CD4-positive, alpha-beta T cell treated with Interleukin-2 at 100 ng/mL for 4 hours (primary cell): ENCODE data around the gene EIF2S1.
A peak's percentile ranks its signal among the peaks of the same experiment; 100 is the strongest.
"Not testable (repeated sequence)": the region's sequence is repeated elsewhere in the genome, so short reads cannot be mapped to it uniquely, and the experiment has no call there.

Source experiments
- DNase-seq: peaks from one replicate; pipeline ENCODE4 v3.0.0-alpha.2; 2020; ENCODE audit warnings: low spot score

Gene EIF2S1

DNA sequence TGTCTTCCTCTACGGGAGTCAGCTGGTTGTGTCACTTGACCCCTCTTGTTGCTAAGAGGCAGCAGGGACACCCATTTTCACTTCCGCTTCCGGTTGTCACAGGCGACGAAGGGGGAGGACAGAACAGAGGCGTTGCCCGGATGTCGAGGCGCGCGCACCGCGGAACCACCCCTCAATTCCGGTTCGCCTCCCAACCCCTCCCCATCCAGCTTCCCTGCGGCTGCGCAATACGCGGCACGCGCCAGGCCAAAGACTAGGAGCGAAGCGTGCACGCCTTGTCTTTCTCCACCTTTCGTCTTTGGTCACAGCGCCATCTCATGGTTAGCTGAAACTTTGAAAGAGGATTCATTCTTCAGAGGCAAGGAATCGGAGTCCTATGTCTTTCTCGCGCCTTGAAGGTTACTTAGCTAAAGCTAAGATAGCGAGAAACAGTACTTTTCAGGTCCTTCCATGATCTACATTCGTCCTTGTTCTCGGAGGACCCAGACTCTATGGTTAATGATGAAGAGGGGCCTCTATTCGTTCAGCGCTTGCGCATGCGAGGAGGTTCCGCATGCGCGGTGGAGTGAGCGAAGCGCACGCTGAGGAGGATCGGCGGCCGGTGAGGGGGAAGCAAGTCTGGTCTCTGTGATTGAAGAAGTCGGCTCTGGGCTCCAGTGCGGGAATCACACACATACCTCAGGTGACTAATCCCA is at the start of gene EIF2S1, which contains the start of gene ATP6V1D:
EIF2S1 (plus strand) TSS at position 554 of the 695 bp plus-strand sequence. CDS start 4,440 bp downstream, outside the sequence.
ATP6V1D (minus strand) TSS at position 30 of the 695 bp plus-strand sequence. CDS start 106 bp downstream, outside the sequence.
- peak; percentile 100 for DNase-seq

- DNase-seq, result no peak
Measured at GRCh38 chr14:67311868-67312267, 48.3 kb upstream of the EIF2S1 start.

- DNase-seq, result no peak
Measured at GRCh38 chr14:67313153-67313552, 47.0 kb upstream of the EIF2S1 start.

- no peak for DNase-seq
Measured at GRCh38 chr14:67317822-67318221, 42.3 kb upstream of the EIF2S1 start.

- no peak for DNase-seq
Measured at GRCh38 chr14:67319142-67319541, 41.0 kb upstream of the EIF2S1 start.

DNA sequence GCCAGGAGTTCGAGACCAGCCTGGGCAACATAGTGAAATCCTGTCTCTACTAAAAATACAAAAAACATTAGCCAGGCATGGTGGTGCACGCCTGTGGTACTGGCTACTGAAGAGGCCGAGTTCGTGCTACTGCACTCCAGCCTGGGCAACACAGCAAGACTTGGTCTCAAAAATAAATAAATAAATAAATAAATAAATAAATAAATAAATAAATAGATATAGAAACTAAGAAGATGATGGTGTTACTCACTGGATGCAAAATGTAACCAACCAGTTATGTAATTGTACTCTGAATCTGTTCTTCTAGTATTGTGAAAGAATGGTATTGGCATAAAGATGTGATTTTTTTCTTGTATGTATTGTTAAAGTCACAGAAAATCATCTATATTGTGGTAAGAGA is 30.5 kb upstream of the EIF2S1 start:
- not testable (repeated sequence) for DNase-seq

DNA sequence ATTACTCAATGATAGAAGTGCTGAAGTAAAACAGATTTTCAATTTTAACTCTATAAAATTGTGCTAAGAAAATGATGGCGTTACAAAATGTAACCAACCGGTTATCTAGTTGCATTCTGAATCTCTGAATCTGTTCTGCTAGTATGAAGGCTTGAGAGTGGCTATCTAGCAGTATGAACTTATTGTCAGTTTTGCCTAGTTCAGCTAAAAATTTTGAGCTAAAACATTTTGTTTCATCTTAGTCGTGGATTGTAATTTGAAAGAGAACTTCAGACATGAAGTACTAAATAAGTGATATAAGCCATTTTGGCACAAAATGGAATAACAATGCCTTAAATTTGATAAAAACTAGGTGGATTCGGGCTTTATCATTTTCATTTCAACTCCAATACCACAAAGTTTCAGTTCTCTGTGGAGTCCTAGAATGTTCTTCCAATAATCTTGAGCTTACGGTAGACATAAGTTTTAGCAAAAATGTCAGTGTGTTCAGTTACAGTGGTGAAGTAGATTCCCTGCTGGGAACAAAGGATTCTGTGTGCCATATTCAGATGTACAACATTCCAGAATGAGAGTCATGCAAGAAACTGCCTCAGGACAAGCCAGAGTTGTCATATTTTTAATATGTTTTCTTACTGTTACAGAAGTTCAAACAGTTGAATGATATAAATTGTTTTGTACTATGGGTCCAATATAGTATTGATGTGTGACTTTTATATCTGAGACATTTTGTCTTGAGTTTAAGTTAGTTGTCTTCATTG is 28.6 kb upstream of the EIF2S1 start:
- DNase-seq, result no peak

DNA sequence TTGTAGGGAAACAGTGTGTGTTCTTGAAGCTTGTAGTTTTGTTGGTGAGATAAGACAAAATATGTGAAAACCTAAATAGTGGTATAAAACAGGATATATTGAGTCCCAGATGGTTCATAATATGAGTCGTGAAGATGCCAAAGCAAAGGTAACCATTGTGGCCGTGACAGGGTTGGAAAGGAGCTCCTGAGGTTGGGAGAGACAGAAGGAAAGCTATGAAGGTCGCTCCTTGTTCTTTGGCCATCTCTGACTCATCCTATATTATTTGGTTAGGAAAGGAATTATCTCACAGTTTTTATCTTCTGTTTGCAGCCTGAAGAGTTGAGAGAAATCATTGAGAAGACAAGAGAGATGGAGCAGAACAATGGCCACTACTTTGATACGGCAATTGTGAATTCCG is 27.7 kb upstream of the EIF2S1 start:
- no peak for DNase-seq

DNA sequence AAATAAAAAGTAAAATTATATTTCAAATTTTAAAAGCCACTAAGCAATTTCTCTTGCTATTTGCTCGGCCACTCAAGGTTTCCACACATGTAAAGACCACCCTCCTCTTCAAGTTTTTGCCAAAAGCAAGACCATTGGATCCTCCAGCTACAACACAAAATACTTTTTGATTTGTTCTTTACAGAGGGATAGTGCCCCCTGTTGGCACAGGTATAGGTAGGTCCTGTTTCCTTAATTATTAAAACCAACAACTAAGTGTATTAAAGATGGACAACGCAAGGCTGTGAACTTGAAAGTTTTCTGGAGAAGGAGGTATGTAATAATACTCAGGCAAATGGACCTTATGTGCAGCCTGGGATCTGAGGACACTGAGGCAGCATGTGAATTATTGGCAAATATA is 24.3 kb upstream of the EIF2S1 start:
- peak; percentile 7 for DNase-seq

DNA sequence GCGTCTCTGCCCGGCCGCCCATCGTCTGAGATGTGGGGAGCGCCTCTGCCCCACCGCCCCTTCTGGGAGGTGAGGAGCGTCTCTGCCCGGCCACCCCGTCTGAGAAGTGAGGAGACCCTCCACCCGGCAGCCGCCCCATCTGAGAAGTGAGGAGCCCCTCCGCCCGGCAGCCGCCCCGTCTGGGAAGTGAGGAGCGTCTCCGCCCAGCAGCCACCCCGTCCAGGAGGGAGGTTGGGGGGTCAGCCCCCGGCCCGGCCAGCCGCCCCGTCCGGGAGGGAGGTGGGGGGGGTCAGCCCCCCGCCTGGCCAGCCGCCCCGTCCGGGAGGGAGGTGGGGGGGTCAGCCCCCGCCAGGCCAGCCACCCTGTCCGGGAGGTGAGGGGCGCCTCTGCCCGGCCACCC is 18.9 kb upstream of the EIF2S1 start:
- not testable (repeated sequence) for DNase-seq

- no peak for DNase-seq
Measured at GRCh38 chr14:67343601-67344230, 16.4 kb upstream of the EIF2S1 start.

DNA sequence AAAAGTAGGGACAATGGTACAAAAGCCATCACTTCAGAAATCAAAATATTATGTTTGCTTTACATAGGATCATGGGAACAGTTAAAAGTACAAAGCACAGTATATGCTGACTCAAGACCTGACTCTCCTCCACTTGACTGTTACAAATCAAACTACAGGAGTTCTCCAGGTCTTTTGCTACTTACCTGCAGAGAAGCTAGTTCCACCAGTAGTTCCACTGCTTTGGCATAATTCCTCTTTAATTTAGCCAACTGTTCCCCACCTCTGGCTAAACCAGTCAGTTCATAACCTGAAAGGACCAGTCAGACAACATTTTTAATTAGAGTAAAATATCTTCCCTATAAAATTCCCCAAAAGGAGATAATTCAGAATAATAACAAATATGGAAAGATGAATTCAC is 14.5 kb upstream of the EIF2S1 start:
- DNase-seq, result no peak

DNA sequence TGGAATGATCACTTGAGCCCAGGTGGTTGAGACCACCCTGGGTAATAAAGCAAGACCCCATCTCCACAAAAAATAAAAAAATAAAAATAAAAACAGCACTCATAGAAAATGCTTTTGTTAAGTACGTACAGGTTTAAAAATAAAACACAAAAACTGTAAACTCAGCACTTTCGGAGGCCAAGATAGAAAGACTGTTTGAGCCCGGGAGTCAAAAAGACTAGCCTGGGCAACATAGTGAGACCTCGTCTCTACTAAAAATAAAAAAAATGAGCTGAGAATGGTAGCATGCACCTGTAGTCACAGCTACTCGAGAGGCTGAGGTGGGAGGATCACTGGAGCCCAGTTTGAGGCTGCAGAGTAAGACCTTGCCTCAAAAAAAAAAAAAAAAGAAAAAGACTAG is 8.1 kb upstream of the EIF2S1 start:
- no peak for DNase-seq

DNA sequence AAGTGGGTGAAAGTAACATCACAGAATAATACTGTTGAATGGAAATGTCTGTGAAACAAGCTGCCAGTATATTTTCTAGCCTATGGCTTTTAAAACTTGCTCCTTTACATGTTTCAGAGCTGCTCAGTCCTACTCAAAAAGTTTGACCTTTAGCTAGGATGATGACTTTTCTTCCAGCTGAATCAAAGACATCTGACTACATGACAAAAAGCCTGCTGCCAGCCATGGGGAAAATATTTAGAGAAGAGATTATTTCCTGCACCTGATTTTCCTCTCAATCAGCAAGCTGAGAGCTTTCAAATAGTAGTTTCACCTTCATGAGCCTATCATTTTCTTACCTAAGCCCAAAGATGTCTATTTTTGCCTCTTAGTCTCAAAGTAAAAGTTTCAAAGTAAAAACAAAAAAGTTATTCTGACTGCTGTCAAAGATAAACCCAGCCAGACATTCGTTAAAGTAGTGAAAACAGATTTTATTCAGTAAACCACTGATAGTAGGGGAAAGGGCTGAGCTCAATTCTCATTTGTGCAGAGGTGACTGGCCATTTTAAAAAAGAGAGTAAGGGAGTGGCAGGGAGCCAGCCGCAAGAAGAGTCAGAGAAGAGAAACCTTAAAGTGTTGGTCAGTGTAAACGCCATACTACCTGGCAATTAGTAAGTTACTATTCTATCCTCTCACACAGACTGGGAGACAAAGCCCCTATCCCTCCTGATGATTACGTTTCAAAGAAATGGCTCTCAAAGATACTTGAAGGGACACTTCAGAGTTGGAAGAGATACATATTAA is 2.8 kb upstream of the EIF2S1 start:
- DNase-seq, result no peak

- DNase-seq, result no peak
Measured at GRCh38 chr14:67357969-67358354, 2.2 kb upstream of the EIF2S1 start.

DNA sequence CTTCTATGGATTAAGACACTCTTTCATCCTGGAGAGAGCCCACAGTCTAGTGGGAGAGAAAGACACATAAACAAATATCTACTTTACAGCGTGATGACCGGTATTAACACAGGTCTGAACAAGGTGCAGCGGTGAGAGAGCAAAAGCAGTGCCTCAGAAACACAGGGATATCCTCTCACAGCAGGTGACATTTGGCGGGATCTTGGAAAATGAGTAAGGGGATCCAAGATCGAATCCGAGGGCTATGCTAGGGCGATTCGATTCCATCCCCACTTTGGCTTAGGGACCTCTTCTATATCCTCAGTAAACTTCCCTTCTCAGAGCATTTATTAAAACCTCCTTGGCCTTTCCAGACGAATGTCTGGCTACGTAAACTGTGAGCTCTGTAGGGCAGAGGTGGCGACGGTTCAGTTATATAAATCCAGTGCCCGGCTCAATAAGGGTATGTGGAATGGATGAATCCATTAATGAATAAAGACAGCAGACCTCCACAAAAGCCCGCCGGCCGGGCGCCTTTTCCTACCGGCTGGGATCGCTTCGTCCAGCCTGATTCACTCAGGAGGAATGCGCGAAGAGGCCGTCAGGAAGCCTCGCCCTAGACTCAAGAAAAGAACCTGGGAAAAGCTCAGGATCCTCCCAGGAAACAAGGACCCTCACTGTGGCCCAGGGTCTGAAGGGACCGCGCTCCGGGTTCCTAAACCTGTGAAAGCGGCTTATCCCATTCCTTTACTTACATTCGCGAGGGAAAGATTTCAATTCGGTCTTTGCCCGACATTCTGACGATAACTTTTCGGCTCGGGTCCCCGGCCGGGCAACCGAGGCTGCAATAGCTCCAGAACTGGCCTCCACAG is 979 bp upstream of the EIF2S1 start:
- no peak for DNase-seq

DNA sequence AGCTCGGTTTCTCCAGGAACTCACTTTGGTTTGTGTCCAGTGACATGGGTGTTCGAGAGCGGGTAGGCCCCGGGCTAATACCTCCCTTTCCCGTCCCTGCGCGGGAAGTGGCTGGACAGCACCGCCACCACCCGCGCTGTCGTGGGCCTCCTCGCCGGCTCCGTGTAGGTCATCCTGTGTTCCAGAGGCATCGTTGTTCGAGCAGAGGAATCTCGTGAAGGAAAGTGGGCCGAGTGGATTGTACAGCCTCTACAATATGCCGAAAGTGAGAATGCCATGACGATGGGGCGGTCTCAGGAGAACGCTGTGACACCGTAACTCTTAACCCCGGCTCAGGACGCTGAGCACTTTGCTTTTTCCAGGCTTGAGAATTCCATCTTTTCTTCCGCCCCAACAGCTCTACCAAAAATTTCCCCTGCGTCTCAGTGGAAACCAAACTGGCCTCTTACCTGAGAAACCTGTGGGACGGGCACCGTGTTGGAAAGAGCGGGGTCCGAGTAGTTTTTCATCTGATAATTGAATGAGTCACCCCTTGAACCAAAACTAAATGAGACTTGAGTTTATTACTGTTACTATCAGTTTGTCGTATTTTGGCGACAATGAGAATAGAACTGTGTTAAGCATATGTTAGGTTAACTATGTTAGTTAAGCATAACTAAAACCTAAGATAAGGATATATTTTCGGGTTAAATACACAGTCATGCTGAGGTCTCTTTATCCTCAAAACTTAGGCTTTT is 510 bp downstream of the EIF2S1 start:
- no peak for DNase-seq

GRCh38 chr14:67365476-67365875 is 5.3 kb downstream of the EIF2S1 start:
- DNase-seq, result no peak

DNA sequence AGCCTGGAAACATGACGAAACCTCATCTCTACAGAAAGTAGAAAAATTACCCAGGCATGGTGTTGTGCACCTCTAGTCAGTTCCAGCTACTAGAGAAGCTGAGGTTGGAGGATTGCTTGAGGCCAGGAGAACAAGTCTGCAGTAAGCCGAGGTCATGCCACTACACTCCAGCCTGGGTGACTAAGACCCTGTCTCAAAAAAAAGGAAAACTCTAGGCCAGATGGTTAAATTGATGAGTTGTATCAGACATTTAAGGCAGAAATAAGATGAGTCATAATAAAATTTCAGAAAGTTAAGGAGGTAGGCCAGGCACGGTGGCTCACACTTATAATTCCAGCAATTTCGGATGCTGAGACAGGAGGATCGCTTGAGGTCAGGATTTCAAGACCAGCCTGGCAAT is 10.7 kb downstream of the EIF2S1 start:
- DNase-seq, result no peak
